Measurements from ENCODE around the gene PTRHD1.

PTRHD1 gene

GRCh38 chr2:24834733-24835395, 41.7 kb upstream of the PTRHD1 start:
- H3K4me3 ChIP-seq (ENCODE audit: low read length): no peak overlapping the region
- no peaks in the 10 kb centered on the region for H3K9me3 ChIP-seq (ENCODE audit: control insufficient read depth, low read length)
- H3K9ac ChIP-seq (ENCODE audit: low read length): no peak overlapping the region
- H3K36me3 ChIP-seq (ENCODE audit: control insufficient read depth, insufficient read depth, low read length, severe bottlenecking): peaks cover 50% of the 10 kb centered on the region
- H3K4me1 ChIP-seq (ENCODE audit: control insufficient read depth, insufficient read depth, low read length): no peaks in the 10 kb centered on the region
- H3K27me3 ChIP-seq (replicated peaks; ENCODE audit: control insufficient read depth, insufficient read depth, low read length): no peaks in the 10 kb centered on the region
- DNase-seq (ENCODE audit: low read depth): no peak

GRCh38 chr2:24833821-24834732, 40.9 kb upstream of the PTRHD1 start:
- H3K4me3 ChIP-seq (ENCODE audit: low read length): no peak overlapping the region
- DNase-seq (ENCODE audit: low read depth): no peak
- H3K36me3 ChIP-seq (ENCODE audit: control insufficient read depth, insufficient read depth, low read length, severe bottlenecking): peaks cover 48% of the 10 kb centered on the region
- H3K4me1 ChIP-seq (ENCODE audit: control insufficient read depth, insufficient read depth, low read length): no peaks in the 10 kb centered on the region
- no peak overlapping the region for H3K9ac ChIP-seq (ENCODE audit: low read length)
- no peaks in the 10 kb centered on the region for H3K27me3 ChIP-seq (replicated peaks; ENCODE audit: control insufficient read depth, insufficient read depth, low read length)
- H3K9me3 ChIP-seq (ENCODE audit: control insufficient read depth, low read length): no peaks in the 10 kb centered on the region

DNA sequence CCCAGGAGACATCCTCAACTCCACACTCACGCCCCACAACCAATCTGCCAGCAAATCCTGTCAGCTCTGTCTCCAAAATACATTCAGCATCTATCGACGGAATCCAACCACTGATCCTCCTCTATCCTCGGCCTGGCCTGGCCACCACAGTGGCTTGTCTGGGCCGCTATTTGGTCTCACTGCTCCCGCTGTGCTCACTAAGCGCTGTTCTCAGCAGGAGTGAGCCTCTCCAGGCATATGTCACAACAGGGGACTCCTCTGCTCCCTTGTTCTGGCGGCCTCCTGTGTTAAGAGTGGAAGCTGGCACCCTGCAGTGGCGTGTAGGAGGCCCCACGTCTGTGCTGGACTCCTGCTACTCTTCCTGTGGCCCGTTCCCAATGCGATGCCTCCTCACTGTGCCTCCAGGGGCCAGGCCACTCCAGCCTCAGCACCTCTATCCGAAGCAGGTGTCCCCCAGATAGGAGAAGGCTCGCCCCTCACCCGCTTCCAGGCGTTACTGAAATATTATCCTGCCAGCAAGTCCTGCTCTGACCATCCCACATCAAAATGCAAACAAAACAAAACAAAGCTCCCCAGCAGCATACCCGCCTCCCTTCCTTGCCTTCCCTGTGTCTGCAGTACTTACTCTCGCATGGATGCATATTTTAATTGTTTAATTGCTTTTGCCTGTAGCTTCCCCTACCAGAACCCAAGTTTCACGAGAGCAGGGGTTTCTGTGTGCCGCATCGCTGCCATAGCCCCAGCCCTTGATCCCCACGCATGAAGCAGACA, 39.9 kb upstream of the PTRHD1 start:
- Histone ChIP-seq H3K4me1 (ENCODE audit: control insufficient read depth, insufficient read depth, low read length) (no peaks in the 10 kb centered on the region), H3K9me3 (ENCODE audit: control insufficient read depth, low read length) (no peaks in the 10 kb centered on the region), H3K27me3 (replicated peaks; ENCODE audit: control insufficient read depth, insufficient read depth, low read length) (no peaks in the 10 kb centered on the region), H3K9ac (ENCODE audit: low read length) (no peak overlapping the region), H3K36me3 (ENCODE audit: control insufficient read depth, insufficient read depth, low read length, severe bottlenecking) (peaks cover 48% of the 10 kb centered on the region), H3K4me3 (ENCODE audit: low read length) (no peak overlapping the region)
- DNase-seq (ENCODE audit: low read depth): no peak

GRCh38 chr2:24832521-24832920, 39.3 kb upstream of the PTRHD1 start:
- H3K4me3 ChIP-seq (ENCODE audit: low read length): no peak overlapping the region
- no peak for DNase-seq (ENCODE audit: low read depth)
- H3K4me1 ChIP-seq (ENCODE audit: control insufficient read depth, insufficient read depth, low read length): peaks cover 3% of the 10 kb centered on the region
- peaks cover 45% of the 10 kb centered on the region for H3K36me3 ChIP-seq (ENCODE audit: control insufficient read depth, insufficient read depth, low read length, severe bottlenecking)
- H3K27me3 ChIP-seq (replicated peaks; ENCODE audit: control insufficient read depth, insufficient read depth, low read length): no peaks in the 10 kb centered on the region
- H3K9ac ChIP-seq (ENCODE audit: low read length): no peak overlapping the region
- H3K9me3 ChIP-seq (ENCODE audit: control insufficient read depth, low read length): no peaks in the 10 kb centered on the region

DNA sequence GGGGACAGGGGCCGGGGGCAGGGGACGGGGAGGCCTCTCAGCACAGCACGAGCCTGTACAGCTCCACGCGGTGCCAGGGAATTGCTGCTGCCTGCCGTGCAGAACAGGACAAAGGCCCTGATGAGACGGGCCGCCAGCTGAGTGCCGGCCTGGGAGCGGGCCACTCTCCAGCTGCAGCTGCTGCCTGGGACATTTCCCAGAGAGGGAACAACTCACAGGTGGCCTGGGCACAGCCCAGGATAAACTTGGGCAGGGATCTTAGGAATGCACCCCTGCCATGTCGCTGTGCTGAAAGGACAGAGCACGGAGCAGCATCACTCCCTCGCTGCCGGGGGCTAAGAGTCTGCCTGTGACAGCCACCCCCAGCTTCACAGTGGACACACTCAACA, 38.9 kb upstream of the PTRHD1 start:
- no peak overlapping the region for H3K9ac ChIP-seq (ENCODE audit: low read length)
- no peaks in the 10 kb centered on the region for H3K27me3 ChIP-seq (replicated peaks; ENCODE audit: control insufficient read depth, insufficient read depth, low read length)
- DNase-seq (ENCODE audit: low read depth): no peak
- no peak overlapping the region for H3K4me3 ChIP-seq (ENCODE audit: low read length)
- H3K9me3 ChIP-seq (ENCODE audit: control insufficient read depth, low read length): no peaks in the 10 kb centered on the region
- H3K36me3 ChIP-seq (ENCODE audit: control insufficient read depth, insufficient read depth, low read length, severe bottlenecking): peaks cover 41% of the 10 kb centered on the region
- peaks cover 3% of the 10 kb centered on the region for H3K4me1 ChIP-seq (ENCODE audit: control insufficient read depth, insufficient read depth, low read length)

DNA sequence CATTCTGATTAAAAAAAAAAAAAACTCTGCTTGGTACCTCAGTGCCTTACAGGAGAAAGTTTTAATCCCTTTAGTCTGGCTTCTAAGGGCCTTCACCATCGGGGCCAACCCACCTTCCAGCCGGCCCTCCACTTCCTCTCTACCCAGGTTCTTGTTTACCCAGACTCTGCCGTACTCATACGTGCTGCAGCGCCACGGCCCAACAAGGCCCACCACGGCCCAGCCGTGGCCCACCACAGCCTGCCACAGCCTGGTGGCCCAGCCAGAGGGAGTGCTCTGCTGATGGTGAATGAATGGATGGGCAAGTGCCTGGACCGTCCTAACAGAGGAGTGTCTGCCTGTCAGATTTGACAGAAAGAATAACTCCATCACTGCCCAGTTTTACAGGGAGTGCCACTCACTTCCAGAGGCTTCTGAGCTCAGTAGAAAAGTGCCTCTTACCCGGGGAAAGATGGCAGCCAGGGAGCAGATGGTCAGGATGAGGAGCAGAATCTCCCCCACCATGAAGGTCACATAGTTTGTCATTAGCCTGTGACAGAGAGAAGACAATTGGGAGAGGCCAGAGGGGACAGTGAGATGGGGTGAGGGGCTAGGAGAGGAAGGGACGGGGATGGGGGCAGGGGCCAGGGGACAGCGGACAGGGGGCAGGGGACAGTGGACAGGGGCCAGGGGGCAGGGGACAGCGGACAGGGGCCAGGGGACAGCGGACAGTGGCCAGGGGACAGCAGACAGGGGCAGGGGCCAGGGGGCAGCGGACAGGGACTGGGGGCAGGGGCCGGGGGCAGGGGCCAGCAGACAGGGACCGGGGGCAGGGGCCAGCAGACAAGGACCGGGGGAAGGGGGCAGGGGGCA, 38.3 kb upstream of the PTRHD1 start:
- Histone ChIP-seq H3K36me3 (ENCODE audit: control insufficient read depth, insufficient read depth, low read length, severe bottlenecking) (peaks cover 35% of the 10 kb centered on the region), H3K27me3 (replicated peaks; ENCODE audit: control insufficient read depth, insufficient read depth, low read length) (no peaks in the 10 kb centered on the region), H3K4me3 (ENCODE audit: low read length) (no peak overlapping the region), H3K9ac (ENCODE audit: low read length) (no peak overlapping the region), H3K4me1 (ENCODE audit: control insufficient read depth, insufficient read depth, low read length) (peaks cover 3% of the 10 kb centered on the region), H3K9me3 (ENCODE audit: control insufficient read depth, low read length) (no peaks in the 10 kb centered on the region)
- no peak for DNase-seq (ENCODE audit: low read depth)

- H3K27me3 ChIP-seq (replicated peaks; ENCODE audit: control insufficient read depth, insufficient read depth, low read length): no peaks in the 10 kb centered on the region
- H3K36me3 ChIP-seq (ENCODE audit: control insufficient read depth, insufficient read depth, low read length, severe bottlenecking): peaks cover 28% of the 10 kb centered on the region
- DNase-seq (ENCODE audit: low read depth): no peak
- H3K9me3 ChIP-seq (ENCODE audit: control insufficient read depth, low read length): no peaks in the 10 kb centered on the region
- peaks cover 3% of the 10 kb centered on the region for H3K4me1 ChIP-seq (ENCODE audit: control insufficient read depth, insufficient read depth, low read length)
- H3K4me3 ChIP-seq (ENCODE audit: low read length): no peak overlapping the region
- no peak overlapping the region for H3K9ac ChIP-seq (ENCODE audit: low read length)
Observed at GRCh38 chr2:24830786-24831185, 37.6 kb upstream of the PTRHD1 start.

DNA sequence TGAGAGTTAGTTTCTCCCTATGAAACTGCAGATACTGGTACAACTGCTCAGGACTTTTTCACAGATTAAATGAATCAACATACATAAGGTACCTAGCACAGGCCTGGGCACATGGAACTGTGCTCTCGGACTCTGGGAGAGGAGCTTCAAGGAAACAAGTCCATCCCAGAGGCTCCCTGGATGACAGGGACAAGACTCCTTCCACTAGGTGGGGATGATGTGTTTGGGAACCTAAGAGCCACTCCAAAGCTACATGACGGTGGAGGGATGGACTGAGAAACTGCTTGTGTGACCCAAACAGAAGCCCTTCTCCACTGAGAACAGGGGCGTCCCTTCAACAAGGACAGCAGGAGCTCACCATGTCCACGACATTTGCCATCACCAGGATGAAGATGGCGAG, 37.2 kb upstream of the PTRHD1 start:
- Histone ChIP-seq H3K4me1 (ENCODE audit: control insufficient read depth, insufficient read depth, low read length) (peaks cover 3% of the 10 kb centered on the region), H3K36me3 (ENCODE audit: control insufficient read depth, insufficient read depth, low read length, severe bottlenecking) (peaks cover 28% of the 10 kb centered on the region), H3K9ac (ENCODE audit: low read length) (no peak overlapping the region), H3K27me3 (replicated peaks; ENCODE audit: control insufficient read depth, insufficient read depth, low read length) (no peaks in the 10 kb centered on the region), H3K9me3 (ENCODE audit: control insufficient read depth, low read length) (no peaks in the 10 kb centered on the region), H3K4me3 (ENCODE audit: low read length) (no peak overlapping the region)
- DNase-seq (ENCODE audit: low read depth): no peak

DNA sequence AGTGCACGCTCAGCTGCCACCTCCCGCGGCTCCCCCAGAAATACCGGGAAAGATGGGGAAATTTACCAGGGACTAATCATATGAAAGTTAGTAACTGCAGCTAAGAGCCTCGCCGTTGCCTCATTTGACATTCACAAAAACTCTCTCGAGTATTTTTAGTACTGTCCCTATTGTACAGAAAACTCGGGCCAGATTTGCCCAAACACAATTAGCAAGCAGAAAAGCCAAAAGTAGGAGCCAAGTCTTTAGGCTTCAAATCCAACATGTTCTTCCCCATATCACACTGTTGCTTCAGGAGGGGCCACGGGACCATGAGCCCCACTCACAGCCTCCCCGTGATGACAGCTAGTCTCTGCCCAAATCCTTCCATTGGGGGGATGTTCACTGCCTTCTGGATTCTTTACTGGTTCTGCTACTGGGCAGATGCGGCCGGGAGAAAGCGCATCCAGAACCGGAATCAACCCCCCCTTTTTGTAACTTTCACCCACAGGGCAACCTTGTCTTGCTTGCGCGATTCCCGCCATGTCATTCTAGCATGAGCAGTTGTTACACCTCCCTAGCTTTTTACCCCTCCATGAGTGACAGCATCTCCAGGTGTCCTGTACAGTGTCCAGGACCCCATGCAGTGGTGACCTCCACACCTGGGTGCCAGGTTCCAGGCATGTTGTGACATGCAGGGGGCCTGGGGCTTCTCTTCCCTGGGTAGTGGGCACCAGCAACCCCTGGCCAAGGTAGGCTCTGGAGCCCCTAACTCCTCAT, 35.2 kb upstream of the PTRHD1 start:
- H3K27me3 ChIP-seq (replicated peaks; ENCODE audit: control insufficient read depth, insufficient read depth, low read length): no peaks in the 10 kb centered on the region
- H3K36me3 ChIP-seq (ENCODE audit: control insufficient read depth, insufficient read depth, low read length, severe bottlenecking): peaks cover 14% of the 10 kb centered on the region
- no peak overlapping the region for H3K9ac ChIP-seq (ENCODE audit: low read length)
- DNase-seq (ENCODE audit: low read depth): no peak
- peaks cover 3% of the 10 kb centered on the region for H3K4me1 ChIP-seq (ENCODE audit: control insufficient read depth, insufficient read depth, low read length)
- H3K9me3 ChIP-seq (ENCODE audit: control insufficient read depth, low read length): no peaks in the 10 kb centered on the region
- no peak overlapping the region for H3K4me3 ChIP-seq (ENCODE audit: low read length)
